Cortex of kidney (tissue), 1 donor: Measurements from ENCODE around the gene MTA3.
"Not testable (repeated sequence)": the region's sequence is repeated elsewhere in the genome, so short reads cannot be mapped to it uniquely, and the experiment has no call there.

Experiments
- DNase-seq: peaks from one replicate; lab custom pipeline; 2025; lab: John Stamatoyannopoulos, UW

MTA3 gene

GRCh38 chr2:42567364-42567763, 1.1 kb upstream of the MTA3 start:
- no peak for DNase-seq

GRCh38 chr2:42567806-42568400, 529 bp upstream of the MTA3 start:
- no peak for DNase-seq

- no peak for DNase-seq
These were observed 782 bp downstream of the MTA3 start for GRCh38 chr2:42569116-42569711.

- DNase-seq: no peak
These were observed 1.5 kb downstream of the MTA3 start for GRCh38 chr2:42569883-42570282.

GRCh38 chr2:42572297-42573081, 4.1 kb downstream of the MTA3 start:
- DNase-seq: no peak

GRCh38 chr2:42573256-42573655, 4.8 kb downstream of the MTA3 start:
- DNase-seq: no peak

GRCh38 chr2:42575458-42576064, 7.1 kb downstream of the MTA3 start:
- no peak for DNase-seq

- no peak for DNase-seq
These were observed 10.2 kb downstream of the MTA3 start for GRCh38 chr2:42578621-42579020.

- no peak for DNase-seq
These were observed 12.8 kb downstream of the MTA3 start for GRCh38 chr2:42581257-42581656.

- DNase-seq: not testable (repeated sequence)
These were observed 16.2 kb downstream of the MTA3 start for GRCh38 chr2:42584628-42585027.

- no peak for DNase-seq
These were observed 17.3 kb downstream of the MTA3 start for GRCh38 chr2:42585779-42586178.

GRCh38 chr2:42587526-42588117, 19.2 kb downstream of the MTA3 start:
- no peak for DNase-seq

- no peak for DNase-seq
These were observed 19.7 kb downstream of the MTA3 start for GRCh38 chr2:42588121-42588520.

GRCh38 chr2:42590176-42590575, 21.7 kb downstream of the MTA3 start:
- no peak for DNase-seq

GRCh38 chr2:42593282-42593681, 24.9 kb downstream of the MTA3 start:
- DNase-seq: no peak

GRCh38 chr2:42598656-42599055, 30.2 kb downstream of the MTA3 start:
- no peak for DNase-seq

GRCh38 chr2:42601076-42601475, 32.6 kb downstream of the MTA3 start:
- DNase-seq: no peak

- no peak for DNase-seq
These were observed 33.9 kb downstream of the MTA3 start for GRCh38 chr2:42602218-42602875.

- DNase-seq: no peak
These were observed 34.4 kb downstream of the MTA3 start for GRCh38 chr2:42602876-42603219.

- DNase-seq: not testable (repeated sequence)
These were observed 36.0 kb downstream of the MTA3 start for GRCh38 chr2:42604341-42604867.

GRCh38 chr2:42606166-42606565, 37.7 kb downstream of the MTA3 start:
- not testable (repeated sequence) for DNase-seq
